Left cardiac atrium (tissue), 4 donors: Measurements from ENCODE around the gene KCNF1. TPM values are rescaled to one million over a fixed set of nuclear protein-coding genes. Genes with fewer than 3 reads are reported as not detected.

Source experiments
- ATAC-seq, 2 donors: fragments of 200-7000 bp; cut with Tn5 transposase; one replicate each; pipeline ENCODE4 v1.9.1; 2020; ENCODE audit warnings: mild to moderate bottlenecking in 2 of 2, moderate library complexity in 2 of 2
- DNase-seq: peaks from one replicate; pipeline ENCODE4 v3.0.0-alpha.2; 2020
- intact Hi-C, 2 donors: fragments of 100-400 bp; cut with DNase I; formaldehyde crosslinking; loops; one replicate each; pipeline versions ENCODE4 v1.14.1 to v1.15.1; 2022 to 2023
- total RNA-seq, 2 donors: library from RNA; stranded (reverse); fragmentation: NEBNext Ultra II Directional; extraction: Animal tissue kit (Norgen Biotek cat#: 25700); gene quantifications; one replicate each; pipeline ENCODE4 v1.2.1, GENCODE V29; 2021
- donor health status: DM: no; HTN: yes; CAD: no.
- donor health status: DM: no; HTN: yes; CAD: no; lungs with severe emphysema.
- donor health status: DM: yes; HTN: yes; CAD: no.
- donor health status: Dilated cardiomyopathy.

Gene KCNF1
- total RNA-seq, 2 donors from 2014 or later: 0.24 to 0.97 TPM

DNA sequence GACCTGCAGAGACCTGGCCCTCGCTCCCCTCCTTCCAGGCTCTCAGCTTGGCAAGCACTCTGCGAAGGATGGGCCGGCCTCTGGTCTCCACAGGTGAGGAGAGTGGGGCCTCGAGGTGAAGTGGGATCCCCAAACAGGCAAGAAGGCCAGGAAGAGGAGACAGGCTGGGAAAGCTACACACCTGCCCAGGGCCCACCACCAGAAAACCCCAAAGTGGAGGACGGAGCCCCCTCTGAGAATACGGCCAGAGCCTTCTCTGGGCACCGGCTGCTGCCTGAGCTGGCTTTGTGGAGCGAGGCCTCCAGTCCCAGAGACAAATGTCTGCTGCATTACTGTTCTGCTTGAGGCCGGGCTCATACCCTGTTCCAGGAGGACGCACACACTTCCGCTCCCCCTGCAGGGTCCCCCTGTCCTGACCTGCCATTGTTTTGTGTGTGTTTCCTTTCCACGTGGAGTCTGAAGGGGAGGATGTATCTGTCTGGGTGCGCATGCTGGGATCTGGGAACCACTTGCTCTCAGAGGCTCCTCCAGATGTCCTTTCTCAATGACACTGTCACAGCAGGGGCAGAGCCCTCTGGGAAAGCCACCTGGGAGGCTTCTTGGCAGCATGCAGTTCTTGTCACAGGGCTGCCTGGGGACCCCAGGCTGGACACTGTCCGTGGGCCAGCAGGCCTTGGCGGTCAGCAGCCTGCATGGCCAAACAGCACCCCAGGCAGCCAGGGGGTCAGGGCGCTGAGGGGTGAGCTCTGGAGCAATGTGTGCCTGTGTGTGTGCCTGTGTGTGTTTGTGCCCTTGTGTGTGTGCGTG, 20.8 kb downstream of the KCNF1 start:
- ATAC-seq: no peak
- intact Hi-C loops: no loop called here
- DNase-seq: no peak

DNA sequence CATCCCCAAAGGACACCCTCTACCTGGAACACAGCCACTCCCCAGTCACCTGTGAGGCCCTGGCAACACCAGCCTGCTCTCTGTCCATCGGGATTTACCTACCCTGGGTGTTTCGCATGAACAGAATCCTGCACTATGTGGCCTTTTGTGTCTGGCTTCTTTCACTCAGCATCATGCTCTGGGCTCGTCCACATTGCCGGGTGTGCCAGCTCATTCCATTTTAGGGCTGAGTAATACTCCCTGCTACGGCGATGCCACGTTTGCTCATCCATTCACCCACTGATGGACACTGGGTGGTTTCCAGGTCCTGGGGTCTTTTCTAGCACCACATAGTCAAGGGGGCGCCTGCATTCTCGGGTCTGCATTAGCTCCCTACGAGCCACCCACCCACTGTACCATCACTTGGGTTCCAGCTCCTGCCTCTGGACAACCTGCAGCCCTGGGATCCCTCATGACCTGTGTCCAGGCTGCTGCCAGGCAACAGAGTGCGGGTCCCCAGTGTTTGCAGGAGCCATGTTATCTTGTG, 22.0 kb downstream of the KCNF1 start:
- intact Hi-C loops: no loop called here
- DNase-seq (no peak), ATAC-seq (no peak)

DNA sequence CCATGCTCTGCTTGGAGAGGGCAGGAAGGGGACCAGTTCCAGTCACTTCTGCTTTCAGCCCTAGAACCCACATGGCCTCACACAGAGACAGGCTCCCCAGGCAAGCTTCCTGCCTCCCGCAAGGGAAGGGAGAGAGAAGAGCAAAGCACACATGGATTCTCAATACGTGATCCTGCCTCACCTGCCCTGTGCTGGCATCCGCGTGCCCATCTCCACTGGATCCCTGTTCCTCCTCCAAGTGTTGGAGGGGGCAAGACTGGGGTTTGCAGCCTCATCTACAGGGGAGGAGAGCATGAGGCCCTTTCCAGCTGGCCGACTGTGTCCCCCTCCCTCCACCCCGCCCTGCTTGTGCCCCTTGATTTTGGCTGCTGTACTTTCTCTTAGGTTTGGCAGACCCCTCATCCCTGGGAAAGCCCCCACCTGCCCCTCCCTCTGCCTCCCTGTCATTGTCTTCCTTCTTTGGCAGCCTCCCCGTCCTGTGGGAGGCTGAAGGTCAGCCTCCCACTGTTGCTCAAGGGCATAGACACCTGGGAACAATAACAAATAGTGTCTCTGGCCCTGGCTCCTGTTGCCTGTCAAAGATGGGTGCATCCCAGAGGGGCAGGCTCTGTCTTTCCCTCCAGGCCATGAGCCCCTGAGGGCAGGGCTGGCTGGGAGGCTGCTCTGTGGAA, 22.7 kb downstream of the KCNF1 start:
- DNase-seq (no peak), ATAC-seq (no peak)
- intact Hi-C loops: no loop called here

DNA sequence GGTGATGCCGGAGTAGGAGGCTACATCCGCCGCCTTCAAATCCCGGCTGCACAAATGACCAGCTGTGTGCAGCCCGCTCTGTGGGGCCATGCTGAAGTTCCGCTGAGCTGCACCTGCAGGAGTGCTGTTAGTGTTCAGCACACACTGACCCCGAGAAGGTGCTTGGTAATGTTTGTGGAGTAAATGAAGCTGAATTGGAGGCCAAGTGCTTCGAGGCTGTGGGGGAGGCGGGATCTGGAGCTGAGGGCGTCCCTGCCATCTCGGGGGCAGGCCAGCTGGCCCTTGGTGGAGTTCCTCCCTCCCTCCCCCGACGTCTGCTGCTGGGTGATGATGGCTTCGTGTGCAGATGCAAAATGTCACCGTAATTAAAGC, 23.2 kb downstream of the KCNF1 start:
- no peak for DNase-seq
- intact Hi-C loops: no loop called here
- ATAC-seq: peak in 1 of 2 donors; percentile 14

DNA sequence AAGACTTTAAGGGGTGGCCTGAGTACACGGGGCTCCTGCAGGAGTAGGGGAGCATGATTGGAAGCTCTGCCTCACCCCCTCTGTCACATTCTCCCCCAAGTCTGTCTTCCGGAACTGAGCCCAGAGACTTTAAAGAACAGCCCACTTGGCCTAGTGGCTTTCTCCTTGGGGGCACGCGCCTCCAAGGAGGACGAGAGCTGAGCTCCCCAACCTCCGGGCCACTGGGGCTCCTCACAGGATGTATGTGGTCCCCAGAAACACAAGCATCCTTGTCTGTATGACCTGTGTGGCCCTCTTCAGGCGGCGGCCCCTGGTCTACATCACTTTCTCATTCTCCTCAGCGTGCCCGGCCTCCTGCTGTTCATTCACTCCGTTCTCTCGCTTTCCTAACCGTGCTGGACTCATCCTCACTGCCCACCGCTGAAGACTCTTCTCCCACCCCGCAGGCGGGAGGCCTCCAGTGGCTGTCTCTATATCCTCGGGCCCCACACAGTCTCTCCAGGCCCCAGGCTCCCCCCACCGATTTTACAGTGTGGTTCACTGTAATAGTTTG, 23.7 kb downstream of the KCNF1 start:
- intact Hi-C loops: no loop called here
- no peak for ATAC-seq
- DNase-seq: no peak

DNA sequence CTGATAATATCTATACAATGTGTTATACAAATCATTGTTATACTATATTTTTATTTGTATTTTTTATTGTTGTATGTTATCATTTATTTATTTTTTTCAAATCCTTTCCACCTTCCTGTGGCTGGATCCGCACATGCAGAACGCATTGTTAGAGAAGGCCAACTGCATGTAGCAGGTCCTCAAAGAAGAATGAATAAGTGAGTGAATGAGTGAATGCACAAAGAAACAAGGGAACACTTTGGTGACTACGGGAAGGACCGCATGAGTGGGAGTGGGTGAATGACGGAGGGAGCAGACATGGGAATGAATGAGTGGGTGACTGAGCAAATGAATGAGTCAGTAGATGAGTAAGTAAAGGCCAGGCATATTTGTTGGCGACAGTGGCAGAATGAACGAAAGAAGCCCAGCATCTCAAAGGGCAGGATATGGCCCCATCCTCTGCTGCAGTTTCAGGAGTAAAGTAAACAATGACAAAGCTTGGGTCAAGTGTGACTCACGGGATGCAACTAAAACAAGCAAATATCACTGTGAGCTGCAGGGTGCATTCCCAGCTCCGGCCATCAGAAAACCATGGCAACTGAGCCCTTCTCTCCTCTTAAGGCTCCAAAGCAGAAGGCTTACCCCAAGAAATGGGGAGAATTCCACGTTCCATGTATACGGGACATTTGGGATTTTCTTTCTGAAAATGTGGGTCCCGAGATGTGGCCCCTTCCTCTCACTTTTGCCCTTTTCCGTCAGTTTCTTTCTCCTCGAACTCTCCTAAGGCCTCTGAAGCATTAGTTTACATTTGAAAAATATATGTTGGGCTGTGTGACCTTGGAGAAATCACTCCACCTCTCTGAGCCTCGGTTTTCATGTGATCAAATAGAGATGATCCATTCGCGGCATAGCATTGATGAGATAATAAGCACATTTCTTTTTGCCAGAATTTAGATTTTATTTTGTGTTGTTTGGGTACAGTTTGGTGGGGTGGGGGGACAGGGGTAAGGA, 24.5 kb downstream of the KCNF1 start:
- intact Hi-C loops: no loop called here
- DNase-seq: no peak
- ATAC-seq: peak in 1 of 2 donors; percentile 76

DNA sequence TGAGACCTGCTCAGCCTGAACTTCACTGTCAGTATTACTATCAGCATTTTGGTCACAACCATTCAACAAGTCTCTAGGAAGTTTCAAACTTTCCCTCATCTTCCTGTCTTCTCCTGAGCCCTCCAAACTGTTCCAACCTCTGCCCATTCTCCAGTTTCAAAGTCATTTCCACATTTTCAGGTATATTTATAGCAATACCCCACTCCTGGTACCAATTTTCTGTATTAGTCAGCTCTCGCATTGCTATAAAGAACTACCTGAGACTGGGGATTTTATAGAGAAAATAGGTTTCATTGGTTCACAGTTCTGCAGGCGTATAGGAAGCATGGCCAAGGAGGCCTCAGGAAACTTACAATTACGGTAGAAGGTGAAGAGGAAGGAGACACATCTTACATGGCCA, 27.3 kb downstream of the KCNF1 start:
- no peak for ATAC-seq
- intact Hi-C loops: no loop called here
- no peak for DNase-seq

DNA sequence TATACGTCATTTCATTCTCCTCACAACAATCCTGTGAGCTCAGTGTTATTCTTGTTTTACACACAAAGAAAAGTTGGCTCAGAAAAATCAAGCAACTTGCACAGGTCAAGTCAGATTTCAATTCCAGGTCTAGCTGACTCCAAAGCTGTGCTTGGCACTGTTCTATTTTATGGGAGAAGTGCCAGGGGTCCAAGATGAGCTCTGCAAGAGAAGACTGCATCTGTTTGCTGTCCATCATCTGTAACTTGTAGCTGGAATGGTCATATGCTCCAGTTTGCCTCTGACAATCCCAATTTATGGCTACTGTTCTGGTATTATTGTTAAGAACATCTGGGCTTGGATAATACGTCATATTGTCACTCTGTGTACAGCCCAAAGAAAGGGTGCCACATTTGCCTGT, 28.9 kb downstream of the KCNF1 start:
- DNase-seq (no peak), ATAC-seq (no peak)
- intact Hi-C loops: no loop called here

DNA sequence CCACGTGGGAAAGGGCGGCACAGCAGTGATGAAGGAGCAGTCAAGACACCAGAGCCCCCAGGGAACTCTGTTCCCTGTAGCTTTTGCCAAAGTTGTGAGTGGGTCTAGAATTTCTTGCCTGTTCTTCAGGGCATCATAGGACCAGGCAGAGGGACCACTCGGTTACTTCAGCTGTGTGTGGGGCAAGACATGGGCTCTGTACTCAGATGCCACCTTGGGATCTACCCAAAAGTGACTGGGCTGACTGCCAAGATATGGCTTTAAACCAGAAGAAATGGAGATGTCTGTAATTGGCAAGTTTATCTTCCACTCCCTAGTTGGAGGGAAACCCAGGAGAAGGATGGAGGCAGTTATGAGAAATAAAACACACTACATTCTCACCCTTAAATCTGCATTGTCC, 29.6 kb downstream of the KCNF1 start:
- no peak for ATAC-seq
- intact Hi-C loops: no loop called here

DNA sequence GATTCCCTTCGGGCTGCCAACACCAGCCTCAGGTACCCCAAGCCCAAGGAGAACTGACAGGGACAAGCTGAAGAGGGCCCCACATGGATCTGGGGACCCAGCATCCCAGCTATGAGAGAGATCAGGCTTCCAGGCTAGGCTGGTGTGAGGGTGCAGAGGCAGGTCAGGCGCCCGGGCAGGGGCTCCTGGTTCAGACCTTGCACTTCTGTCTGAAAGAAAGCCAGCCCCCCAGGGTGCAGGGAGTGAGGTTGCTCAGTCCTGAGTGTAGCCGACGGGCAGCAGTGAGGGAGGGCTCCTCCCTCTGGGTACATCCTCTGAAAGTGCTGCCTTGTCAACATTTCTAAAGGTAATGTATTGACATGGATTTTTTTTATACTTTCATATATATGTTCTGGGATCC, 33.1 kb downstream of the KCNF1 start:
- ATAC-seq (no peak), DNase-seq (no peak)
- intact Hi-C loops: no loop called here

More for the DNA sequence above, 29.6 kb downstream of the KCNF1 start:
- no peak for DNase-seq

DNA sequence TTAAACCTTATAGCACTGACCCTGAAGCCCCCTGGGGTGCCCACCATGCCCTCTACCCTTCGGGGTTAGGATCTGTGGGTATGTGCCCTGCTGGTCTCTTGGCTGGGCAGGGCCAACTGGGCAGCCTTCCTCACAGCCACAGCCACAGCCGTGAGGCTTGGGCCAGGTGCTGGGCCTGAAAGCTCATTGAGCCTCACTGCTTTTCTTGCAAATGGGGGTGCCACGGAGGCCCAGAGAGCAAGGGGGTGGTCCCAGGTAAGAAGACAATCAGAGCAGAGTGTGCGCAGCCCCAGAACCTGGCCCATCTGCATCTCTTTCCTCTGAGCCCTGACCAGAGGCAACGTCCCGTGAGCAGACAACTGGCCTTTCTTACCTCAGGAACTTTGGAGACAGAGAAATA, 34.7 kb downstream of the KCNF1 start:
- ATAC-seq (no peak), DNase-seq (no peak)
- intact Hi-C loops: no loop called here

DNA sequence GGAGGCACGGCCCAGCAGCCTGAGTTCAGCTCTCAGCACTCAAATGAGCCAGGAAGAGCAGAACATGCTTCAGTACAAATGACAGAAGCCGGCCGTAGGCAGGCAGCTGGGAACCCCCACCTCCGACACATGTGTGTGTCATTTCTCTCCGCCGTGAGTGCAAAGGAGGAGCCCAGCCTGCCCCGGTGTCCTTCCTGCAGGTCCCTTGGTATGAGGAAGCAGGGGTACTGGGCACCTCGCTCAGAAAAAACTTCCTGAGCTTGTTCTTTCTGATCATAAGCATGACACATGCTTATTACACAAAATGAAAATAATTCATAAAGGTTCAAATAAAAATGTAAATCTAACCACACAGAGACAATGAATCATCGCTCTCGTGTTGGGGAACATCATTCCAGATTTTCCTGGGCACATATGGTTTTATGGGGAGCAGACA, 35.3 kb downstream of the KCNF1 start:
- ATAC-seq (no peak), DNase-seq (no peak)
- intact Hi-C loops: no loop called here

DNA sequence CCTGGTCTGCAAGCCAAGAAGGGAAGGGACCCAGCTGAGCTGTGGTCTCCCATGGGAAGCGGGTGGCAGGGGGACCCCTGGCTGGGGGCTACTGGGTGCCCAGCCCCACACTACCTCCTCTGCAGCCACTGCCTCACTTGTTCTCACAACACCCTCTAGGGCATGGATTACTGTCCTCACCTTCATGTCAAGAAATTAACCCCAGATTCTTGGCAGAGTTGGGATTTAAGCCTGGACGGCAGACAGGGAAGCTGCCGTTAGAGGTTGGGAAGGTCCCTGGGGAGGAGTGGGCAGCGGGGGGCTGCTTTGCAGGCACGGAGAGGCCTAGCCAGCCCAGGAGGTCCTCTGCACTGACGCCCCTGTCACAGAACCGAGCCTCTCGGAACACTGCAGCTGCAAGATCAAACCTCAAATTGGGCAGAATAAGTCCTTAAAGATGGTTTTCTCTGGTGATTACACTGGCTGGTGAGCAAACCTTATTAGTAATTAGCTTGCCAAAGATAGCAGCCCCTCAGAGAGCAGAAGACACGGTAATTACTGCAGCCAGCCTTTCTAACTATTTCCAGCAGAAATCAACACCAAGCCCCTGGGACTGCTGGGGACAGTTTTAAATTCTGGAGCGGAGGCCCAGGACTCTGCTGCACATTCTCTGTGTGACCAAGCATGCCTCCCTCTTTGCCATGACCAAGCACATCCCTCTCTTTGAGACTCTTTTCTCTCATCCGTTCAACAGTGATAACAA, 35.9 kb downstream of the KCNF1 start:
- ATAC-seq: no peak
- intact Hi-C loops: no loop called here
- no peak for DNase-seq

DNA sequence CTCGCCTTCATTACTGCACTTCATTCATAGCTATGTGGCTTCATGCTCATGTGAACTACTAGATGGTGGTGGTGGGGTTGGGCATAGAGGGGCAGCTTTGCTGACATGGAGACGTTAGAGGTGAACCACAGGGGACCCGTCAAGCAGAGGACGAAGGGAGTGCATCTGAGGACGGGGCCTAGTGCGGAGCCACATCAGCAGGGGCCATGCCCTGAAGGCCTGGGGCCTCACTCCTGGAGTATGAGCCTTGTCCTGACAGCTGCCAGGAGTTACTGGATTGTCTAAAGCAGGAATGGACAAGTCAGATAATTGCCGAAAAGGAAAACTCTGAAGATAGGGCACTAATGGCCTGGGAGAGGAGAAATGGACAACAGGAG, 36.4 kb downstream of the KCNF1 start:
- ATAC-seq: no peak
- intact Hi-C loops: no loop called here
- DNase-seq: no peak

DNA sequence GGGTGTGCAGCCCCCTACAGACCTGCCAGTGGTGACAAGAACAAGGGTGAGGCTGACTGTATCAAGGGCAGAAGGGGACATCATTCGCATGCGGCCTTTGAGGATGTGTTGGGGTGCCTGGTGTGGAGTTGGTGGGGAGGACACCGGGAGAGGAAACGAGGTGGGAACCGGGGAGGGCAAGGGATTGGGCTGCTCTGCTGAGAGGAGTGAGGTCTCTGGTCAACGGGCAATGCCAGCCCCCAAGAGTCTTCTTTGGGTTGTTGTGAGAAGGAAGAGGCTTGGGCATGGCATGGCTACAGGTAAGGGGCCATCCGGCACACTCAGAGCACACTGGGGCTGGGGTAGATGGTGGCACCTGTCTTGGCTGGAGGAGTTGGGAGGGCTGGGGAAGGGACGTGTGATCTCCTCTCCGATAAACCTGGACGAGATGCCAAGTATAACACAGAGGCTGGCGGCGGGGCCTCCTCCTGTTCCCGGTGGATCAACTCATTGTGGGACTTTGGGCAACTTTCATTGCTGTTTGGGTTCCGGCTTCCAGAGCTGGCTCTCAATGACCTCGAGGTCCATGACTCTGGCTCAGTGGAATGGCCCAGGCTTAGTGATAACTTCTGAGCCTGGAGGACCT, 37.0 kb downstream of the KCNF1 start:
- intact Hi-C loops: no loop called here
- ATAC-seq: no peak

DNA sequence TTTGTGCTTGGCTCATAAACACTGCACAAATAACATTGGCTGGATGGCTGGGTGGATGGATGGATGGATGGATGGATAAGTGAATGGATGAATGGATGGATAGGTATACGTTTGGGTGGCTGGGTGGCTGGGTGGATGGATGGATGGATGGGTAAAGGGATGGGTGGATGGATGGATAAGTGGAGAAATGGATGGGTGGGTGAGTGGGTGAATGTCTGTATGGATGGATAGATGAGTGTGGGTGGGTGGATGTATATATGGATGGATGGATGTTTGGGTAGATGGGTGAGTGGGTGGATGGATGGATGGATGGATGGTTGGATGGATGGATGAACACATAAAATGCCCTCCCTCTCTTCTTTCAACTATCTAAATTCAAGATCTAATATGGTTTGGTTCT, 38.1 kb downstream of the KCNF1 start:
- DNase-seq (no peak), ATAC-seq (no peak)
- intact Hi-C loops: no loop called here

More for the DNA sequence above, 37.0 kb downstream of the KCNF1 start:
- no peak for DNase-seq

DNA sequence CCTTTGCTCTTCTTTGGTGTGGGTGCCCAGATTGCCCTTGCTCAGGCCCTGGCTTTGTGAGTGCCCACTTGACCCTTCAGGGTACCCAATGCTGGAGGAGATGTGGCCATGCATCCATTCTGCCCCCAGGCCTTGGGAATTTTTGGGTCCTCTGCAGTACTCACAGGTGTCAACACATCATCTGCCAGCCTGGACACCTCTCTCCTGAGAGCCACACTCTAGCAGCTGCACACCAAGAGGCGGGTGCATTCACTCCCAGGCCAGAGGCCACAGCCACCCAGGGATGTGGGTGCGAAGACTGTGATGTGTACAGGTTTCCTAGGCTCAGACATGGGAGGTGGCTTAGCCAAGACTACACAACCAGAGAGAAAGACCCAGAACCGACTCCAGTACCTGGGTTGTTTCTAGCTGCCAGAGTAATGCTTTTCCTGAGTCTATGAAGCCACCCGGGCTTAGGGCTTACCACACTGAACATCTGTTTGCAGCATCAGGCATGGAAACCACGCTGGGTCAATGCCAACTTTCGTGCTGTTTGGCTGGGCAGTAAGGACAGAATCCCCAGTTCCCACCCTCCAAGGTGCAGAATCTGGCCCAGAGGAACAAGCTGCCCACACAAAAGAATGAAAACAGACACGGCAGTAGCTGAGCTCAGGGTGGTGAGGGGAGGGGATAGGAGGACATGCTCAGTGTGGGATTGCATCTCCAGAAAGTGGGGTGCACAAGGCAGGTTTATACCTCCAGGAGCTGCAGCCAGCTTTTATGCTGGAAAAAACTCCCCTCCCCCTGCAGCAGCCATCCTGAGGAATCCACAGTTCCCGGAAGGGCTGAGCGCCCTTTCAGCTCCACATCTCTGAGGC, 40.1 kb downstream of the KCNF1 start:
- intact Hi-C loops: no loop called here
- DNase-seq (no peak), ATAC-seq (no peak)
